OCI-LY7 (cell line): ENCODE data around the gene LDHAL6B. TPM values are rescaled to one million over a fixed set of nuclear protein-coding genes. Genes with fewer than 3 reads are reported as not detected.

Experiments used
- BruUV-seq: library from RNA; stranded (reverse); fragments of 400-500 nt; replicated peaks from 2 replicates; lab custom pipeline; 2021; lab: Mats Ljungman, UMichigan
- CTCF ChIA-PET: fragments of 300-600 bp; sonication (Branson Sonifier 250); formaldehyde crosslinking; loops from one replicate; lab custom pipeline; 2022; ENCODE audit warnings: antibody characterized with exemption; ENCODE audit not compliant: unreplicated experiment; lab: Charles Lee
- POLR2A ChIA-PET: fragments of 300-600 bp; sonication (Branson Sonifier 250); formaldehyde crosslinking; loops from one replicate; lab custom pipeline; 2022; ENCODE audit warnings: antibody characterized with exemption; lab: Charles Lee
- DNase-seq: peaks from one replicate; pipeline ENCODE4 v3.0.0-alpha.2; 2015; ENCODE audit warnings: low spot score
- H2AFZ ChIP-seq: fragments of 200-600 bp; sonication (generic), shearing (Covaris generic); 2 replicates; pipeline ENCODE4 v1.6.1; 2014; ENCODE audit warnings: mild to moderate bottlenecking, antibody characterized with exemption, low read length, moderate library complexity
- H3K27ac ChIP-seq: fragments of 200-600 bp; sonication (generic); 2 replicates; pipeline ENCODE4 v1.5.1; 2014; ENCODE audit warnings: mixed run types, low read depth, mild to moderate bottlenecking, moderate library complexity, low read length, inconsistent platforms; ENCODE audit not compliant: poor library complexity, severe bottlenecking
- H3K36me3 ChIP-seq: fragments of 200-600 bp; sonication (generic); 2 replicates; pipeline ENCODE4 v1.6.1; 2014; ENCODE audit warnings: mild to moderate bottlenecking, antibody characterized with exemption, low read length, moderate library complexity, mixed read lengths; ENCODE audit not compliant: insufficient read depth
- H3K4me1 ChIP-seq: fragments of 200-600 bp; sonication (generic); 2 replicates; pipeline ENCODE4 v1.5.1; 2014; ENCODE audit warnings: mild to moderate bottlenecking, low read length; ENCODE audit not compliant: insufficient read depth, poor library complexity, severe bottlenecking
- H3K4me2 ChIP-seq: fragments of 200-600 bp; sonication (generic); 2 replicates; pipeline ENCODE4 v1.6.1; 2014; ENCODE audit warnings: mild to moderate bottlenecking, low read length
- H3K4me3 ChIP-seq: fragments of 200-600 bp; sonication (generic); 2 replicates; pipeline ENCODE4 v1.5.1; 2014; ENCODE audit warnings: mild to moderate bottlenecking, low read depth, low read length; ENCODE audit not compliant: poor library complexity, severe bottlenecking
- H3K79me2 ChIP-seq: fragments of 200-600 bp; sonication (generic); 2 replicates; pipeline ENCODE4 v1.6.1; 2016; ENCODE audit warnings: low read depth, mild to moderate bottlenecking, low read length, moderate library complexity, mixed read lengths; ENCODE audit not compliant: insufficient read depth
- H3K9me2 ChIP-seq: fragments of 200-600 bp; sonication (generic); 2 replicates; pipeline ENCODE4 v1.6.1; 2016; ENCODE audit warnings: mild to moderate bottlenecking, low read length, mixed read lengths; ENCODE audit not compliant: insufficient read depth
- H3K9me3 ChIP-seq: fragments of 200-600 bp; sonication (generic); 2 replicates; pipeline ENCODE4 v1.6.1; 2014; ENCODE audit warnings: mild to moderate bottlenecking, mixed run types, low read length, mixed read lengths
- H4K20me1 ChIP-seq: fragments of 200-600 bp; sonication (generic); 2 replicates; pipeline ENCODE4 v1.6.1; 2014; ENCODE audit warnings: mild to moderate bottlenecking, antibody characterized with exemption, low read length, moderate library complexity, mixed read lengths; ENCODE audit not compliant: insufficient read depth
- CTCF ChIP-seq: fragments of 200-600 bp; sonication (generic); conservative IDR thresholded peaks from 2 replicates; pipeline ENCODE4 v1.5.1; 2014; ENCODE audit warnings: mild to moderate bottlenecking, antibody characterized with exemption, low read length, moderate library complexity, mixed read lengths
- EZH2phosphoT487 ChIP-seq: fragments of 200-600 bp; sonication (generic); IDR thresholded peaks from 2 replicates; pipeline ENCODE4 v1.6.1; 2018; ENCODE audit warnings: low read depth, borderline replicate concordance, mild to moderate bottlenecking, mixed run types, antibody characterized with exemption, low read length, moderate library complexity, mixed read lengths
- intact Hi-C: fragments of 100-400 bp; cut with micrococcal nuclease; formaldehyde crosslinking; loops from one replicate; pipeline ENCODE4 v1.10.0; 2022; ENCODE audit not compliant: unreplicated experiment
- total RNA-seq, 2 experiments: library from RNA; depleted of rRNA in 1 of 2; stranded (reverse); fragments of >200 nt in 1 of 2; shearing (Covaris generic) in 1 of 2; gene quantifications; 2 replicates each; pipeline ENCODE4 v1.2.3, GENCODE V29; 2014 to 2022

LDHAL6B gene
- total RNA-seq, 2 experiments from 2014 or later: 0.09 TPM; not detected in 1

- intact Hi-C loops: no loop called here
- no peaks in the 10 kb centered on the region for H3K79me2 ChIP-seq
- no peaks in the 10 kb centered on the region for H3K9me3 ChIP-seq
- no peak overlapping the region for H3K4me2 ChIP-seq
- H3K36me3 ChIP-seq: no peaks in the 10 kb centered on the region
- ChIA-PET POLR2A (interaction anchor here (0.6 to 0.9 kb wide), 3 partner anchors 9 to 14 kb away, joined by 3 read pairs; no protein-coding TSS in a partner anchor), CTCF (interaction anchor here (0.8 kb wide), 1 partner anchor 9 kb away, joined by 3 read pairs; no protein-coding TSS in a partner anchor)
- no peak for TF ChIP-seq EZH2phosphoT487
- TF ChIP-seq CTCF: no peak
- no peak overlapping the region for H3K27ac ChIP-seq
- H3K4me1 ChIP-seq: peaks cover 9% of the 10 kb centered on the region
- H3K4me3 ChIP-seq: no peak overlapping the region
- no TSS peak for BruUV-seq
- no peak for DNase-seq
- no peaks in the 10 kb centered on the region for H4K20me1 ChIP-seq
- H3K9me2 ChIP-seq: no peaks in the 10 kb centered on the region
- peak overlapping the region; percentile 8; the same call in 1 of the 2 replicates for H2AFZ ChIP-seq
These were observed 31.3 kb downstream of the LDHAL6B start for GRCh38 chr15:59237924-59238331.

GRCh38 chr15:59240036-59240435 lies 33.4 kb downstream of the LDHAL6B start:
- intact Hi-C loops: no loop called here
- no peak for DNase-seq
- H3K4me2 ChIP-seq: no peak overlapping the region
- no TSS peak for BruUV-seq
- CTCF ChIA-PET: no interaction called here
- no peaks in the 10 kb centered on the region for H3K36me3 ChIP-seq
- no peak overlapping the region for H3K4me3 ChIP-seq
- H3K9me2 ChIP-seq: no peaks in the 10 kb centered on the region
- no peak overlapping the region for H3K27ac ChIP-seq
- no peaks in the 10 kb centered on the region for H3K79me2 ChIP-seq
- H4K20me1 ChIP-seq: no peaks in the 10 kb centered on the region
- H3K4me1 ChIP-seq: peaks cover 14% of the 10 kb centered on the region
- no peaks in the 10 kb centered on the region for H3K9me3 ChIP-seq
- TF ChIP-seq CTCF (no peak), EZH2phosphoT487 (no peak)
- no peak overlapping the region for H2AFZ ChIP-seq
- POLR2A ChIA-PET: no interaction called here

- intact Hi-C loops: no loop called here
- CTCF ChIA-PET: no interaction called here
These were observed 36.0 kb downstream of the LDHAL6B start for GRCh38 chr15:59242649-59243048.

More at GRCh38 chr15:59242649-59243048, 36.0 kb downstream of the LDHAL6B start:
- Histone ChIP-seq H3K9me3 (no peaks in the 10 kb centered on the region), H4K20me1 (no peaks in the 10 kb centered on the region), H3K4me3 (no peak overlapping the region), H2AFZ (no peak overlapping the region), H3K4me1 (peaks cover 20% of the 10 kb centered on the region), H3K36me3 (no peaks in the 10 kb centered on the region), H3K9me2 (no peaks in the 10 kb centered on the region), H3K79me2 (no peaks in the 10 kb centered on the region), H3K27ac (no peak overlapping the region), H3K4me2 (no peak overlapping the region)
- BruUV-seq: no TSS peak
- no peak for DNase-seq
- no peak for TF ChIP-seq CTCF
- TF ChIP-seq EZH2phosphoT487: no peak
- POLR2A ChIA-PET: interaction anchor here (0.6 kb wide), 1 partner anchor 245 kb away, joined by 4 read pairs; no protein-coding TSS in a partner anchor
